Adrenal gland (tissue), 5 donors: ENCODE data around the gene CCDC33.

ENCODE experiments used
- POLR2A ChIP-seq, 2 donors: fragments of 450-650 bp; IDR thresholded peaks; one replicate each; pipeline ENCODE4 v1.6.1; 2017; ENCODE audit warnings: antibody characterized with exemption in 2 of 2, mild to moderate bottlenecking in 2 of 2, moderate library complexity in 1 of 2
- TF ChIP-seq, protein P1 (sequence below), 6 experiments: fragments of 450-650 bp in 4 of 6; fragments of 200-600 bp in 2 of 6; sonication (generic) in 1 of 6; IDR thresholded peaks; 1 replicate in 5 of 6; 2 replicates in 1 of 6; pipeline versions ENCODE4 v1.5.1 to v1.8.0; 2016 to 2021; ENCODE audit warnings: antibody characterized with exemption in 6 of 6, mild to moderate bottlenecking in 2 of 6, moderate library complexity in 1 of 6
- donor health status: DM: no; HTN: no; CAD: no.

DNA sequence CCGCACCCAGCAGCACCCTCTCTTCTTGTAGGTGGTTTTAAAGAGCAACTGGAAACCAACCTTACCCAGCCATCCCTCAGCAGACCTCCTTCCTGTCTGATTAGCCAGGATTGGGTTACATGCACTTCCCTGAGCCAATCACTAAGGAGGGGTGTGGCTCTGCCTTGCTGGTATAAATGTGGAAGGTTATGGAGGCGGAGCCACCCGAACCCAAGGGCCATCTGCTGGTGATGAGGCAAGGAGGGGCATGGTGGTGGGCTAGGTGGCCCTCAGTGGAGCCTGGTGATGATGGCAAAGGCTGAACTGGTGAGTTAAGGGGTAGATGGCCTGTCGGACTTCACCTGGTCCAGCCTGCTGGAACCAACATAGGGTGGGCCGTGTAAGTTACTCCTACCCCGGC lies 39.8 kb downstream of the CCDC33 start:
- no peak for TF ChIP-seq POLR2A (IDR thresholded peaks at IDR 0.05)
- TF ChIP-seq, protein P1, sequence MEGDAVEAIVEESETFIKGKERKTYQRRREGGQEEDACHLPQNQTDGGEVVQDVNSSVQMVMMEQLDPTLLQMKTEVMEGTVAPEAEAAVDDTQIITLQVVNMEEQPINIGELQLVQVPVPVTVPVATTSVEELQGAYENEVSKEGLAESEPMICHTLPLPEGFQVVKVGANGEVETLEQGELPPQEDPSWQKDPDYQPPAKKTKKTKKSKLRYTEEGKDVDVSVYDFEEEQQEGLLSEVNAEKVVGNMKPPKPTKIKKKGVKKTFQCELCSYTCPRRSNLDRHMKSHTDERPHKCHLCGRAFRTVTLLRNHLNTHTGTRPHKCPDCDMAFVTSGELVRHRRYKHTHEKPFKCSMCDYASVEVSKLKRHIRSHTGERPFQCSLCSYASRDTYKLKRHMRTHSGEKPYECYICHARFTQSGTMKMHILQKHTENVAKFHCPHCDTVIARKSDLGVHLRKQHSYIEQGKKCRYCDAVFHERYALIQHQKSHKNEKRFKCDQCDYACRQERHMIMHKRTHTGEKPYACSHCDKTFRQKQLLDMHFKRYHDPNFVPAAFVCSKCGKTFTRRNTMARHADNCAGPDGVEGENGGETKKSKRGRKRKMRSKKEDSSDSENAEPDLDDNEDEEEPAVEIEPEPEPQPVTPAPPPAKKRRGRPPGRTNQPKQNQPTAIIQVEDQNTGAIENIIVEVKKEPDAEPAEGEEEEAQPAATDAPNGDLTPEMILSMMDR (IDR thresholded peaks at IDR 0.05) = no peak
